Measurements from ENCODE around the gene CEP192.

DNA sequence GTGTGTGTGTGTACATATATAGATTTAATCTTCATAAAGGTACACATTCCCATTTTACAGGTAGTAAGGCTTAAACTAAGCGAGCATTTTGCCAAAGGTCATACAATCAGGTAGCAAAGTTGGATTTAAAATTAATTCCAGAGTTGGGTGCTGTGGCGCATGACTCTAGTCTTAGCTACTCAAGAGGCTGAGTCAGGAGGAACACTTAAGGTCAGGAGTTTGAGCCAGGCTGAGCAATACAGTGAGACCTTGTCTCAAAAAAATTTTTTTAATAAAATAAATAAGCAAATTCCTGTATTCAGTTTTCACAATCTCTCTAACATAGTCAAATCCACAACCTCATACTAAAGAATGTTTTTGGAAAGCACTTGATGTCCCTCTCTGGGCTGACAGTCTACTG is 115.9 kb downstream of the CEP192 start:
- TF ChIP-seq, protein P1, sequence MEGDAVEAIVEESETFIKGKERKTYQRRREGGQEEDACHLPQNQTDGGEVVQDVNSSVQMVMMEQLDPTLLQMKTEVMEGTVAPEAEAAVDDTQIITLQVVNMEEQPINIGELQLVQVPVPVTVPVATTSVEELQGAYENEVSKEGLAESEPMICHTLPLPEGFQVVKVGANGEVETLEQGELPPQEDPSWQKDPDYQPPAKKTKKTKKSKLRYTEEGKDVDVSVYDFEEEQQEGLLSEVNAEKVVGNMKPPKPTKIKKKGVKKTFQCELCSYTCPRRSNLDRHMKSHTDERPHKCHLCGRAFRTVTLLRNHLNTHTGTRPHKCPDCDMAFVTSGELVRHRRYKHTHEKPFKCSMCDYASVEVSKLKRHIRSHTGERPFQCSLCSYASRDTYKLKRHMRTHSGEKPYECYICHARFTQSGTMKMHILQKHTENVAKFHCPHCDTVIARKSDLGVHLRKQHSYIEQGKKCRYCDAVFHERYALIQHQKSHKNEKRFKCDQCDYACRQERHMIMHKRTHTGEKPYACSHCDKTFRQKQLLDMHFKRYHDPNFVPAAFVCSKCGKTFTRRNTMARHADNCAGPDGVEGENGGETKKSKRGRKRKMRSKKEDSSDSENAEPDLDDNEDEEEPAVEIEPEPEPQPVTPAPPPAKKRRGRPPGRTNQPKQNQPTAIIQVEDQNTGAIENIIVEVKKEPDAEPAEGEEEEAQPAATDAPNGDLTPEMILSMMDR (IDR thresholded peaks at IDR 0.05) = no peak
- TF ChIP-seq POLR2A (IDR thresholded peaks at IDR 0.05) = no peak

All from breast epithelium (tissue), 3 donors.